ENCODE measurements around the gene GALNT9. TPM values are rescaled to one million over a fixed set of nuclear protein-coding genes. Genes with fewer than 3 reads are reported as not detected.

Gene GALNT9
- total RNA-seq, 6 donors from 2014 or later = 0.26 TPM; not detected in 5

DNA sequence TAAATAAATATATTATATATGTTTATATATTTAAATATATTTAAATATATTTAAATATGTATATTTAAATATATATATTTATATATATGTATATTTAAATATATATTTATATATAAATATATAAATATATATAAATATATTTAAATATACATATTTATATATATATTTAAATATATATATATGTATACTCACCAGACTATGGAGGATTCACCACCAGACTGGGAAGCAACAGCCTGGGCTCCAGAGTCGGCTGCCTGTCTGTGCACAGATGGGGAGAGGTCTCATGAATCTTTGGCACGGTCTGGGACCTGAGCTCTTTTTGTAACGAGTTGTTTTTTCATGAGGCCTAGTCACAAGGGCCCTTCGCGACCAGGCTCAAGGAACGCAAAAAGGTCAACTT is 163.8 kb downstream of the GALNT9 start:
- peaks cover 10 to 17% (median 14%) of the 10 kb centered on the region in 4 donors for H3K4me1 ChIP-seq
- H3K27ac ChIP-seq = no peak overlapping the region
- 91 to 95% methylated on average over 6 of the region's 6 CpGs for WGBS, 2 donors
- H3K9me3 ChIP-seq = no peaks in the 10 kb centered on the region
- H3K36me3 ChIP-seq = no peaks in the 10 kb centered on the region
- ATAC-seq (ENCODE audit: low FRiP score in 2 of 2) = no peak
- TF ChIP-seq, protein P1, sequence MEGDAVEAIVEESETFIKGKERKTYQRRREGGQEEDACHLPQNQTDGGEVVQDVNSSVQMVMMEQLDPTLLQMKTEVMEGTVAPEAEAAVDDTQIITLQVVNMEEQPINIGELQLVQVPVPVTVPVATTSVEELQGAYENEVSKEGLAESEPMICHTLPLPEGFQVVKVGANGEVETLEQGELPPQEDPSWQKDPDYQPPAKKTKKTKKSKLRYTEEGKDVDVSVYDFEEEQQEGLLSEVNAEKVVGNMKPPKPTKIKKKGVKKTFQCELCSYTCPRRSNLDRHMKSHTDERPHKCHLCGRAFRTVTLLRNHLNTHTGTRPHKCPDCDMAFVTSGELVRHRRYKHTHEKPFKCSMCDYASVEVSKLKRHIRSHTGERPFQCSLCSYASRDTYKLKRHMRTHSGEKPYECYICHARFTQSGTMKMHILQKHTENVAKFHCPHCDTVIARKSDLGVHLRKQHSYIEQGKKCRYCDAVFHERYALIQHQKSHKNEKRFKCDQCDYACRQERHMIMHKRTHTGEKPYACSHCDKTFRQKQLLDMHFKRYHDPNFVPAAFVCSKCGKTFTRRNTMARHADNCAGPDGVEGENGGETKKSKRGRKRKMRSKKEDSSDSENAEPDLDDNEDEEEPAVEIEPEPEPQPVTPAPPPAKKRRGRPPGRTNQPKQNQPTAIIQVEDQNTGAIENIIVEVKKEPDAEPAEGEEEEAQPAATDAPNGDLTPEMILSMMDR (IDR thresholded peaks at IDR 0.05) = no peak
- TF ChIP-seq POLR2AphosphoS5 (IDR thresholded peaks at IDR 0.05) (no peak), EP300 (IDR thresholded peaks at IDR 0.05) (no peak), POLR2A (IDR thresholded peaks at IDR 0.05) (no peak)
- H3K4me3 ChIP-seq = no peak overlapping the region
- no peak for DNase-seq
- no peaks in the 10 kb centered on the region for H3K27me3 ChIP-seq

DNA sequence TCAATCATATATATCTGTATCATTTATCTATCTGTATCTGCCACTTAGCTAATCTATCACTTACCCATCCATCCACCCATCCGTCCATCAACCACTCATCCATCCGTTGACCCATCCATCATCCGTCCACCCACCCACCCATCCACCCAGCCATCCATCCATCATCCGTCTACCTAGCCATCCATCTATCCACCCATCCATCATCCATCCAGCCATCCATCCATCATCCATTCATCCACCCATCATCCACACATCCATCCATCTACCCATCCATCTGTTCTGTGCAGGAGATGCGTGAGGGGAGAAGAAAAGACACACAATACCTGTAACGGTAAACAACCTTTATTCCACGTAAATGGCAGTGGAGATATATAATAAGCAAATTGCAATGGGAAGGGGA is 165.0 kb downstream of the GALNT9 start:
- H3K27me3 ChIP-seq = no peaks in the 10 kb centered on the region

DNA sequence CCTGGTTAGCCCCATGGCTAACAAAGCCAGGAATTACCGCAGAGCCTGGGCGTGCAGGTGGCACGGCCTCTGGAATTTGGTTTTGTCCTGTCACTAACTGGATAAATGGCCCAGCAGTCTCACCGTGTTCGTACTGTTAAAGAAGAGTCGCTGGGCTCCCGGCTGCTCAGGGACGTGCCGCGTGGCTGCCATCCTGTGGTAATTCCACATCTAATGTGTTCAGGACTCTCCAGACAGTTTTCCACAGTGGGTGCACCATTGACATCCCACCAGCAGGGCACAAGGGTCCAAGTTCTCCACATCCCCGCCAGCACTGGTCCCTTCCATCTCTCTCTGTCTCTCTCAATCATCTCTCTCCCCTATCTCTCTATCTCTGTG is 165.5 kb downstream of the GALNT9 start:
- Histone ChIP-seq H3K4me1 (peaks cover 10 to 17% (median 14%) of the 10 kb centered on the region in 4 donors), H3K9me3 (no peaks in the 10 kb centered on the region), H3K27ac (no peak overlapping the region), H3K4me3 (no peak overlapping the region), H3K27me3 (no peaks in the 10 kb centered on the region), H3K36me3 (no peaks in the 10 kb centered on the region)
- TF ChIP-seq POLR2AphosphoS5 (IDR thresholded peaks at IDR 0.05) (no peak), POLR2A (IDR thresholded peaks at IDR 0.05) (no peak), EP300 (IDR thresholded peaks at IDR 0.05) (no peak)
- TF ChIP-seq, protein P1 (IDR thresholded peaks at IDR 0.05) = peak in 1 of 6 experiments; percentile 17
- DNase-seq (no peak), ATAC-seq (ENCODE audit: low FRiP score in 2 of 2) (no peak)
- WGBS, 2 donors = 48 to 64% methylated on average over 6 to 11 of the region's 11 CpGs

More for the DNA sequence above, 165.0 kb downstream of the GALNT9 start:
- Histone ChIP-seq H3K4me3 (no peak overlapping the region), H3K4me1 (peaks cover 10 to 17% (median 14%) of the 10 kb centered on the region in 4 donors), H3K36me3 (no peaks in the 10 kb centered on the region), H3K9me3 (no peaks in the 10 kb centered on the region), H3K27ac (no peak overlapping the region)
- TF ChIP-seq, protein P1 (IDR thresholded peaks at IDR 0.05) = no peak
- TF ChIP-seq POLR2AphosphoS5 (IDR thresholded peaks at IDR 0.05) = no peak
- TF ChIP-seq POLR2A (IDR thresholded peaks at IDR 0.05) = no peak
- TF ChIP-seq EP300 (IDR thresholded peaks at IDR 0.05) = no peak
- no peak for DNase-seq
- WGBS, 2 donors = 87 to 88% methylated on average over 7 of the region's 7 CpGs
- ATAC-seq (ENCODE audit: low FRiP score in 2 of 2) = no peak

DNA sequence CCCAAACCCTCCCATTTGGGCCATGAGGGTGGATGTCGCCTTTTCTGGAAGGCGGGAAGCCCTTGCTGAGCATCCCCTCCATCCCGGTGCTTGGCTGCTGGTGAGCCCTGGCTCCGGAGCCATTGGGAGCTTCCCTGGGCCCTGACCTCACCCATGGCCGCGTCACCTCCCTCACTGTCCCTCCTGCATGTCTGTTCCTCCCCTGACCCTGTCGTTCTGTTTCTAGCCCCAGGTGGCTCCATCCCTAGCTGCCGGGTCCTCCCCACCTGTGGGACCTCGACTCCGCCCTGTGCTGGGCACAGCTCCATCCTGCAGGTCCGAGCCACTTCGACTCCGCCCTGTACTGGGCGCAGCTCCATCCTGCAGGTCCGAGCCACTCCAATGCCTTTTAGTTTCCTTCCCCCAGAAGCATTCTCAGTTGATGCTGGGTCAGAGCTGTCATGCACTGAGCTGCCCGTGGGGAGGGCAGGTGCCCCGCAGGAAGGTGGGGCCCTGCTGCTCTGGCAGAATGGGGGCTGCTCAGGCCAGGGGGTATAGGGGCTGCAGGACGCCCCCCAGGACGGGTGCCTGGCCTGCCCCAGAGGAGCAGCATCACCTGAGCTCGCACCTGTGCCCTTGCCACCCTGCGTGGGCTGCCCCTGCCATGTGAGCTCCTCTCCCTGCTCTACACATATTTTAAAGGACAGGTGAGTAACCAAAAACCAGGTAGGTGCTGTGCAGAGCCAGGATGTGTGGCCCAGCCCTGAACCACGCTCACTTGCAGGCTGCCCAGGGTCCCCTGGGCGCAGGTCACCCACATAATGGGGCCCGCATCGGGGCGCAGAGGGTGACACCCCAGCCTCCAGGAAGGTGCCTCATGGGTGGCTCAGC is 166.1 kb downstream of the GALNT9 start:
- H3K27ac ChIP-seq = peak overlapping the region in 1 of 4 donors; percentile 50
- peak overlapping the region in 2 of 4 donors; percentile 23 to 27 for H3K4me3 ChIP-seq
- ATAC-seq (ENCODE audit: low FRiP score in 2 of 2) = peak; percentile 16 to 23
- H3K9me3 ChIP-seq = no peaks in the 10 kb centered on the region
- TF ChIP-seq POLR2AphosphoS5 (IDR thresholded peaks at IDR 0.05) = no peak
- TF ChIP-seq, protein P1 (IDR thresholded peaks at IDR 0.05) = no peak
- peaks cover 10 to 17% (median 14%) of the 10 kb centered on the region in 4 donors for H3K4me1 ChIP-seq
- H3K36me3 ChIP-seq = peaks cover 0 to 3% (median 0%) of the 10 kb centered on the region in 4 donors
- DNase-seq = peak in 1 of 2 donors; percentile 68
- no peaks in the 10 kb centered on the region for H3K27me3 ChIP-seq
- 40 to 55% methylated on average over 12 to 21 of the region's 26 CpGs for WGBS, 2 donors
